Measurements from ENCODE around the gene TAF15. TPM values are rescaled to one million over a fixed set of nuclear protein-coding genes. Genes with fewer than 3 reads are reported as not detected.

The TAF15 gene
- total and polyA plus RNA-seq, 2 of the 13 experiments (the other 11 are each of a cell fraction or from before 2014, with no cell fraction given): 25.2 to 26.5 TPM

- TF ChIP-seq ZNF781 (CRISPR knock-in tag; IDR thresholded peaks at IDR 0.05; ENCODE audit: borderline replicate concordance, not compliant biosample characterization) (peak; percentile 50), CAMTA2 (CRISPR knock-in tag; IDR thresholded peaks at IDR 0.05; ENCODE audit: borderline replicate concordance) (no peak), ZNF841 (CRISPR knock-in tag; IDR thresholded peaks at IDR 0.05; ENCODE audit: borderline replicate concordance) (peak; percentile 74; the same call in 1 of the 2 replicates), FOXJ3 (CRISPR knock-in tag; IDR thresholded peaks at IDR 0.05; ENCODE audit: borderline replicate concordance) (no peak), NCOA1 (CRISPR knock-in tag; IDR thresholded peaks at IDR 0.05) (peak; percentile 63), ZFP36L2 (CRISPR knock-in tag; IDR thresholded peaks at IDR 0.05) (no peak), ZNF326 (CRISPR knock-in tag; IDR thresholded peaks at IDR 0.05; ENCODE audit: borderline replicate concordance) (no peak), ZNF546 (CRISPR knock-in tag; conservative IDR thresholded peaks at IDR 0.05) (peak; percentile 90; the same call in 1 of the 2 replicates), MAX (IDR thresholded peaks at IDR 0.05) (peak; percentile 77; the same call in 1 of the 2 replicates), ZSCAN21 (CRISPR knock-in tag; IDR thresholded peaks at IDR 0.05; ENCODE audit: borderline replicate concordance) (peak; percentile 81), ZSCAN9 (CRISPR knock-in tag; IDR thresholded peaks at IDR 0.05; ENCODE audit: borderline replicate concordance) (peak; percentile 78), SALL2 (CRISPR knock-in tag; IDR thresholded peaks at IDR 0.05) (peak; percentile 84), ZNF766 (CRISPR knock-in tag; IDR thresholded peaks at IDR 0.05; ENCODE audit: borderline replicate concordance) (peak; percentile 83), ZNF674 (CRISPR knock-in tag; IDR thresholded peaks at IDR 0.05; ENCODE audit: low read depth) (no peak), EHMT2 (IDR thresholded peaks at IDR 0.05; ENCODE audit: borderline replicate concordance, low read depth, low read length) (no peak), NFE2L2 (IDR thresholded peaks at IDR 0.05; ENCODE audit: low read length) (no peak)
- TF ChIP-seq, protein P1, sequence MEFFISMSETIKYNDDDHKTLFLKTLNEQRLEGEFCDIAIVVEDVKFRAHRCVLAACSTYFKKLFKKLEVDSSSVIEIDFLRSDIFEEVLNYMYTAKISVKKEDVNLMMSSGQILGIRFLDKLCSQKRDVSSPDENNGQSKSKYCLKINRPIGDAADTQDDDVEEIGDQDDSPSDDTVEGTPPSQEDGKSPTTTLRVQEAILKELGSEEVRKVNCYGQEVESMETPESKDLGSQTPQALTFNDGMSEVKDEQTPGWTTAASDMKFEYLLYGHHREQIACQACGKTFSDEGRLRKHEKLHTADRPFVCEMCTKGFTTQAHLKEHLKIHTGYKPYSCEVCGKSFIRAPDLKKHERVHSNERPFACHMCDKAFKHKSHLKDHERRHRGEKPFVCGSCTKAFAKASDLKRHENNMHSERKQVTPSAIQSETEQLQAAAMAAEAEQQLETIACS (CRISPR knock-in tag; IDR thresholded peaks at IDR 0.05): no peak
- TF ChIP-seq, protein P2, sequence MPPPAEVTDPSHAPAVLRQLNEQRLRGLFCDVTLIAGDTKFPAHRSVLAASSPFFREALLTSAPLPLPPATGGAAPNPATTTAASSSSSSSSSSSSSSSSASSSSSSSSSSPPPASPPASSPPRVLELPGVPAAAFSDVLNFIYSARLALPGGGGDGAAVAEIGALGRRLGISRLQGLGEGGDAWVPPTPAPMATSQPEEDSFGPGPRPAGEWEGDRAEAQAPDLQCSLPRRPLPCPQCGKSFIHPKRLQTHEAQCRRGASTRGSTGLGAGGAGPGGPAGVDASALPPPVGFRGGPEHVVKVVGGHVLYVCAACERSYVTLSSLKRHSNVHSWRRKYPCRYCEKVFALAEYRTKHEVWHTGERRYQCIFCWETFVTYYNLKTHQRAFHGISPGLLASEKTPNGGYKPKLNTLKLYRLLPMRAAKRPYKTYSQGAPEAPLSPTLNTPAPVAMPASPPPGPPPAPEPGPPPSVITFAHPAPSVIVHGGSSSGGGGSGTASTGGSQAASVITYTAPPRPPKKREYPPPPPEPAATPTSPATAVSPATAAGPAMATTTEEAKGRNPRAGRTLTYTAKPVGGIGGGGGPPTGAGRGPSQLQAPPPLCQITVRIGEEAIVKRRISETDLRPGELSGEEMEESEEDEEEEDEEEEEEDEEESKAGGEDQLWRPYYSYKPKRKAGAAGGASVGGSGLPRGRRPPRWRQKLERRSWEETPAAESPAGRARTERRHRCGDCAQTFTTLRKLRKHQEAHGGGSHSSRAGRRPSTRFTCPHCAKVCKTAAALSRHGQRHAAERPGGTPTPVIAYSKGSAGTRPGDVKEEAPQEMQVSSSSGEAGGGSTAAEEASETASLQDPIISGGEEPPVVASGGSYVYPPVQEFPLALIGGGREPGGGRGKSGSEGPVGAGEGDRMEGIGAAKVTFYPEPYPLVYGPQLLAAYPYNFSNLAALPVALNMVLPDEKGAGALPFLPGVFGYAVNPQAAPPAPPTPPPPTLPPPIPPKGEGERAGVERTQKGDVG (CRISPR knock-in tag; IDR thresholded peaks at IDR 0.05; ENCODE audit: borderline replicate concordance): no peak
- TF ChIP-seq, protein P3, sequence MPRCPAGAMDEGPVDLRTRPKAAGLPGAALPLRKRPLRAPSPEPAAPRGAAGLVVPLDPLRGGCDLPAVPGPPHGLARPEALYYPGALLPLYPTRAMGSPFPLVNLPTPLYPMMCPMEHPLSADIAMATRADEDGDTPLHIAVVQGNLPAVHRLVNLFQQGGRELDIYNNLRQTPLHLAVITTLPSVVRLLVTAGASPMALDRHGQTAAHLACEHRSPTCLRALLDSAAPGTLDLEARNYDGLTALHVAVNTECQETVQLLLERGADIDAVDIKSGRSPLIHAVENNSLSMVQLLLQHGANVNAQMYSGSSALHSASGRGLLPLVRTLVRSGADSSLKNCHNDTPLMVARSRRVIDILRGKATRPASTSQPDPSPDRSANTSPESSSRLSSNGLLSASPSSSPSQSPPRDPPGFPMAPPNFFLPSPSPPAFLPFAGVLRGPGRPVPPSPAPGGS (CRISPR knock-in tag; IDR thresholded peaks at IDR 0.05): peak; percentile 95
- TF ChIP-seq, protein P4, sequence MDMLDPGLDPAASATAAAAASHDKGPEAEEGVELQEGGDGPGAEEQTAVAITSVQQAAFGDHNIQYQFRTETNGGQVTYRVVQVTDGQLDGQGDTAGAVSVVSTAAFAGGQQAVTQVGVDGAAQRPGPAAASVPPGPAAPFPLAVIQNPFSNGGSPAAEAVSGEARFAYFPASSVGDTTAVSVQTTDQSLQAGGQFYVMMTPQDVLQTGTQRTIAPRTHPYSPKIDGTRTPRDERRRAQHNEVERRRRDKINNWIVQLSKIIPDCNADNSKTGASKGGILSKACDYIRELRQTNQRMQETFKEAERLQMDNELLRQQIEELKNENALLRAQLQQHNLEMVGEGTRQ (IDR thresholded peaks at IDR 0.05; ENCODE audit: low read depth, low read length): no peak
- TF ChIP-seq, protein P4 (CRISPR knock-in tag; IDR thresholded peaks at IDR 0.05; ENCODE audit: borderline replicate concordance): no peak
Measured at GRCh38 chr17:35808962-35809854, at the start of gene TAF15 (continued).

Data from HepG2 (cell line).